Neural progenitor cell (in vitro differentiated cells): ENCODE data around the gene SLC4A1AP.

Experiments
- EZH2phosphoT487 ChIP-seq: fragments of 200-600 bp; sonication (generic); IDR thresholded peaks from 2 replicates; pipeline ENCODE4 v1.6.1; 2017; ENCODE audit warnings: antibody characterized with exemption
- TF ChIP-seq, protein P1 (sequence below): fragments of 200-600 bp; sonication (generic); IDR thresholded peaks from 2 replicates; pipeline ENCODE4 v1.5.1; 2017; ENCODE audit warnings: antibody characterized with exemption, mild to moderate bottlenecking

DNA sequence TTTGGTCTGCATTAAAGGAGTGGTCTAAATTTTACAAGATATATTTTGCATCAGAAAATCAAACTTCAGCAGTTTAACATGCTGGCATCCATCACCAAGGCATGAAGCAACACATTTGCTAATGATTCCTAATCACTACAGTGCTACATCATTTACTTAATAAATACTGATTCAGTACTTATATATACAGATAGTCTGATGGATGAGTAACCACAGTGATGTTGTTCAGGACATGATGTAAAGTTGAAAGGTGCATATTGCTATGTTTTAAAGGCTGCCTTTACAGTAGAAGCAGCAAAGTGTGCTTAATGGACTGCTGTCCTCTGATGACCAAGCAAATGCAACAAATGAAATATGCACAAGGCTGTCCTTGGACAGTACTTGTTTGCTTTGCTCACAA is 11.3 kb upstream of the SLC4A1AP start:
- TF ChIP-seq, protein P1, sequence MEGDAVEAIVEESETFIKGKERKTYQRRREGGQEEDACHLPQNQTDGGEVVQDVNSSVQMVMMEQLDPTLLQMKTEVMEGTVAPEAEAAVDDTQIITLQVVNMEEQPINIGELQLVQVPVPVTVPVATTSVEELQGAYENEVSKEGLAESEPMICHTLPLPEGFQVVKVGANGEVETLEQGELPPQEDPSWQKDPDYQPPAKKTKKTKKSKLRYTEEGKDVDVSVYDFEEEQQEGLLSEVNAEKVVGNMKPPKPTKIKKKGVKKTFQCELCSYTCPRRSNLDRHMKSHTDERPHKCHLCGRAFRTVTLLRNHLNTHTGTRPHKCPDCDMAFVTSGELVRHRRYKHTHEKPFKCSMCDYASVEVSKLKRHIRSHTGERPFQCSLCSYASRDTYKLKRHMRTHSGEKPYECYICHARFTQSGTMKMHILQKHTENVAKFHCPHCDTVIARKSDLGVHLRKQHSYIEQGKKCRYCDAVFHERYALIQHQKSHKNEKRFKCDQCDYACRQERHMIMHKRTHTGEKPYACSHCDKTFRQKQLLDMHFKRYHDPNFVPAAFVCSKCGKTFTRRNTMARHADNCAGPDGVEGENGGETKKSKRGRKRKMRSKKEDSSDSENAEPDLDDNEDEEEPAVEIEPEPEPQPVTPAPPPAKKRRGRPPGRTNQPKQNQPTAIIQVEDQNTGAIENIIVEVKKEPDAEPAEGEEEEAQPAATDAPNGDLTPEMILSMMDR: no peak
- TF ChIP-seq EZH2phosphoT487: no peak
